ENCODE results near the gene ABHD15. TPM values are rescaled to one million over a fixed set of nuclear protein-coding genes. Genes with fewer than 3 reads are reported as not detected.

ABHD15 gene
- total RNA-seq, 4 donors from 2014 or later = 7.2 to 11.0 (median 7.9) TPM

DNA sequence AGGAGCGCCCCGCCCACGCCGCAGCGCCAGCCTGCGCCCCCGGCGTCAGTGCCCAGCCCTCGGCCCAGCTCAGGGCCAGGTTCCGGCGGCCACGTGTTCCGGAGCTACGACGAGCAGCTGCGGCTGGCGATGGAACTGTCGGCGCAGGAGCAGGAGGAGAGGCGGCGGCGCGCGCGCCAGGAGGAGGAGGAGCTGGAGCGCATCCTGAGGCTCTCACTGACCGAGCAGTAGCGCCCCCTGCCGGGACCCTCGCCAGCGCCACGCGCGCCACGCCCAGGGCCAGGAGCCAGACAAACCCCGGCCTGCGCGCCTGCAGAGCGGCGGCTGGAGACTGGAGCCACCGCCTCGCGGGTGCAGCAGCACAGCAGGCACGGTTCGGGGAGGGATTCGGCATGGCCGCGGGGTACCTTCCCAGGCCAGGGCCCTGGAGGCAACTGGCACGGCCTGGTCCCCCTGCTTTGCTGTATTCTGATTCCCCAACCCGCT is 46.6 kb upstream of the ABHD15 start:
- Histone ChIP-seq H3K4me1 (peaks cover 55% of the 10 kb centered on the region), H3K4me3 (peak overlapping the region; percentile 32), H3K36me3 (no peaks in the 10 kb centered on the region), H3K27me3 (peaks cover 6% of the 10 kb centered on the region), H3K27ac (no peak overlapping the region), H3K9me3 (no peaks in the 10 kb centered on the region)
- no CpG with 5 or more reads among the region's 50 CpGs for WGBS
- DNase-seq (ENCODE audit: low spot score in 2 of 2) = peak; percentile 96
- peak in 1 of 3 donors; percentile 73 for TF ChIP-seq POLR2AphosphoS5 (IDR thresholded peaks at IDR 0.05)
- no peak for TF ChIP-seq POLR2A (IDR thresholded peaks at IDR 0.05)
- no peak for TF ChIP-seq EP300 (IDR thresholded peaks at IDR 0.05)
- peak; percentile 72 to 93 for TF ChIP-seq CTCF (IDR thresholded peaks at IDR 0.05)

DNA sequence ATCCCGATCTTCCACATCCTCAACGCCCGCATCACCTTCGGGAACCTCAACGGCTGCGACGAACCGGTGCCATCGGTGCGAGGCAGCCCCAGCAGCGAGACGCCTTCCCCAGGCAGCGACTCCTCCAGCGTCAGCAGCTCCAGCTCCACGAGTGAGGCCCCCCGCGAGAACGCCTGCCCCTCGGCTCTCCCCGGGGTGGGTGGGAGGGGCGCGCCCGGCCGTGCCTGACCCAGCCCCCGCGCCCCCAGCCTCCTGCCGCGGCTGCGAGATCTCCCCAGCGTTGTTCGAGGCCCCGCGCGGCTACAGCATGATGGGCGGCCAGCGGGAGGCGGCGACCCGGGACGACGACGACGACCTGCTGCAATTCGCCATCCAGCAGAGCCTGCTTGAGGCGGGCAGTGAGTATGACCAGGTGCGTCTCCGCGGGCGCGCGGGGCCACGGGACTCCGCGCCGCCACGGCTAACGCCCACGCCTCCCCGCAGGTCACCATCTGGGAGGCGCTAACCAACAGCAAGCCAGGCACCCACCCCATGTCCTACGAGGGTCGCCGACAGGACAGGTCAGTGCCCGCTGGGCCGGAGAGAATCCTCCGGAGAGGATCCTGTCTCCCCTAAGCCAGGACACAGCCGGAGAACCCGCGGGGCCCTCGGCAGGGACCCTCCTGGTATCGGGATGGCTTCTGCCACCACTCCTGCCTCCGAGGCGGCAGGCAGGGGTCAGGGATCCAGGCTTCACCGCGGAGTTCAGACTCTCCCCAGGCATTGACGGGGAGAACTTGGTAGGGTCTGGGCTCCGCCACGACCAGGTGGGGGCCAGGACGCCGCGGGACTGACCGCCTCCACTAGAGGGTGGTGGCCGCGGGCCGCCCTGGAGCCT is 45.8 kb upstream of the ABHD15 start:
- TF ChIP-seq CTCF (IDR thresholded peaks at IDR 0.05) (no peak), EP300 (IDR thresholded peaks at IDR 0.05) (no peak), POLR2A (IDR thresholded peaks at IDR 0.05) (no peak)
- H3K4me3 ChIP-seq = peak overlapping the region; percentile 32
- DNase-seq (ENCODE audit: low spot score in 2 of 2) = peak in 1 of 2 donors; percentile 72

DNA sequence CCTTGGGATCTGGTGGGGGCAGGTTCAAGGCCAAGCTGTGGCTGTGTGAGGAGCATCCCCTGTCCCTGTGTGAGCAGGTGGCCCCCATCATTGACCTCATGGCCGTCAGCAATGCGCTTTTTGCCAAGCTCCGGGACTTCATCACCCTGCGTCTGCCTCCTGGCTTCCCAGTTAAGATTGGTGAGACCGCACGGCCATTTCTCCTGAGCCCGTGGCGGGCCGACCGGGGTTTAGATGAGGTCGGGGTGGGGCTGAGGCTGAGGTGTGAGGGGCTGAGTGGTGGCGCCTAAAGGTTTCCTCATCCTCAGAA is 45.2 kb upstream of the ABHD15 start:
- Histone ChIP-seq H3K4me3 (no peak overlapping the region), H3K4me1 (peaks cover 41% of the 10 kb centered on the region), H3K9me3 (no peaks in the 10 kb centered on the region), H3K27me3 (peaks cover 6% of the 10 kb centered on the region), H3K36me3 (no peaks in the 10 kb centered on the region), H3K27ac (no peak overlapping the region)
- DNase-seq (ENCODE audit: low spot score in 2 of 2) = no peak
- 94% methylated on average over 12 of the region's 12 CpGs for WGBS
- TF ChIP-seq CTCF (IDR thresholded peaks at IDR 0.05) (no peak), POLR2AphosphoS5 (IDR thresholded peaks at IDR 0.05) (no peak), EP300 (IDR thresholded peaks at IDR 0.05) (no peak), POLR2A (IDR thresholded peaks at IDR 0.05) (no peak)

More for the DNA sequence above, 45.8 kb upstream of the ABHD15 start:
- 84% methylated on average over 54 of the region's 85 CpGs for WGBS
- peaks cover 6% of the 10 kb centered on the region for H3K27me3 ChIP-seq
- peaks cover 47% of the 10 kb centered on the region for H3K4me1 ChIP-seq
- no peaks in the 10 kb centered on the region for H3K9me3 ChIP-seq
- no peaks in the 10 kb centered on the region for H3K36me3 ChIP-seq
- no peak overlapping the region for H3K27ac ChIP-seq

- Histone ChIP-seq H3K27ac (no peak overlapping the region), H3K9me3 (no peaks in the 10 kb centered on the region), H3K4me3 (no peak overlapping the region), H3K27me3 (peaks cover 2% of the 10 kb centered on the region), H3K4me1 (peaks cover 36% of the 10 kb centered on the region), H3K36me3 (no peaks in the 10 kb centered on the region)
- peak in 1 of 2 donors; percentile 58 for DNase-seq (ENCODE audit: low spot score in 2 of 2)
- WGBS = 98% methylated on average over 11 of the region's 11 CpGs
- TF ChIP-seq POLR2AphosphoS5 (IDR thresholded peaks at IDR 0.05) (no peak), POLR2A (IDR thresholded peaks at IDR 0.05) (no peak), EP300 (IDR thresholded peaks at IDR 0.05) (no peak), CTCF (IDR thresholded peaks at IDR 0.05) (no peak)
These were observed 44.7 kb upstream of the ABHD15 start for GRCh38 chr17:29611351-29612093.

GRCh38 chr17:29610395-29610794 is 43.6 kb upstream of the ABHD15 start:
- no peak for DNase-seq (ENCODE audit: low spot score in 2 of 2)
- H3K9me3 ChIP-seq = no peaks in the 10 kb centered on the region
- H3K27me3 ChIP-seq = no peaks in the 10 kb centered on the region
- TF ChIP-seq POLR2A (IDR thresholded peaks at IDR 0.05) = no peak
- TF ChIP-seq POLR2AphosphoS5 (IDR thresholded peaks at IDR 0.05) = no peak
- no peak for TF ChIP-seq CTCF (IDR thresholded peaks at IDR 0.05)
- TF ChIP-seq EP300 (IDR thresholded peaks at IDR 0.05) = no peak
- H3K27ac ChIP-seq = no peak overlapping the region
- no peaks in the 10 kb centered on the region for H3K36me3 ChIP-seq
- WGBS = 87% methylated on average over 3 of the region's 3 CpGs
- no peak overlapping the region for H3K4me3 ChIP-seq
- peaks cover 25% of the 10 kb centered on the region for H3K4me1 ChIP-seq
